Retina (tissue), 1 donor: ENCODE measurements around the gene PLIN4.

Experiments used
- DNase-seq: peaks from one replicate; pipeline ENCODE4 v3.0.0-alpha.2; 2016

Gene PLIN4

GRCh38 chr19:4523306-4524110, 5.2 kb upstream of the PLIN4 start:
- peak; percentile 41 for DNase-seq

- DNase-seq = no peak
Measured at GRCh38 chr19:4522291-4523002, 4.2 kb upstream of the PLIN4 start.

GRCh38 chr19:4521888-4522242, 3.6 kb upstream of the PLIN4 start:
- DNase-seq = no peak

- no peak for DNase-seq
Measured at GRCh38 chr19:4521170-4521887, 3.0 kb upstream of the PLIN4 start.

- DNase-seq = no peak
Measured at GRCh38 chr19:4519521-4520277, 1.4 kb upstream of the PLIN4 start.

- no peak for DNase-seq
Measured at GRCh38 chr19:4519172-4519496, 848 bp upstream of the PLIN4 start.

GRCh38 chr19:4517451-4518057, 732 bp downstream of the PLIN4 start:
- no peak for DNase-seq

GRCh38 chr19:4516939-4517300, 1.4 kb downstream of the PLIN4 start:
- no peak for DNase-seq

GRCh38 chr19:4516199-4516938, 1.9 kb downstream of the PLIN4 start:
- DNase-seq = no peak

- no peak for DNase-seq
Measured at GRCh38 chr19:4515732-4516131, 2.6 kb downstream of the PLIN4 start.

- no peak for DNase-seq
Measured at GRCh38 chr19:4513248-4513647, 5.0 kb downstream of the PLIN4 start.

GRCh38 chr19:4512070-4512469, 6.2 kb downstream of the PLIN4 start:
- DNase-seq = no peak

- no peak for DNase-seq
Measured at GRCh38 chr19:4511300-4512054, 6.8 kb downstream of the PLIN4 start.

GRCh38 chr19:4510435-4511255, 7.6 kb downstream of the PLIN4 start:
- no peak for DNase-seq

- DNase-seq = no peak
Measured at GRCh38 chr19:4508698-4509097, 9.6 kb downstream of the PLIN4 start.

GRCh38 chr19:4507804-4508203, 10.5 kb downstream of the PLIN4 start:
- no peak for DNase-seq

GRCh38 chr19:4507150-4507452, 11.2 kb downstream of the PLIN4 start:
- no peak for DNase-seq

GRCh38 chr19:4506449-4507149, 11.7 kb downstream of the PLIN4 start:
- no peak for DNase-seq

- DNase-seq = no peak
Measured at GRCh38 chr19:4505570-4506448, 12.5 kb downstream of the PLIN4 start.
